ENCODE results near the gene HNRNPC. TPM values are rescaled to one million over a fixed set of nuclear protein-coding genes. Genes with fewer than 3 reads are reported as not detected.

Gene HNRNPC
- total RNA-seq, 2 donors from 2014 or later = 363 to 653 TPM

GRCh38 chr14:21199611-21200560, 69.4 kb downstream of the HNRNPC start:
- no peaks in the 10 kb centered on the region for H3K4me1 ChIP-seq
- H3K27me3 ChIP-seq = no peaks in the 10 kb centered on the region
- no peaks in the 10 kb centered on the region for H3K9me3 ChIP-seq
- no peak for DNase-seq
- intact Hi-C loops (cut with DNase I) = no loop called here
- H3K9ac ChIP-seq (ENCODE audit: low read depth in 2 of 2, low read length in 2 of 2) = no peak overlapping the region
- H3K4me3 ChIP-seq = no peak overlapping the region
- TF ChIP-seq, protein P1, sequence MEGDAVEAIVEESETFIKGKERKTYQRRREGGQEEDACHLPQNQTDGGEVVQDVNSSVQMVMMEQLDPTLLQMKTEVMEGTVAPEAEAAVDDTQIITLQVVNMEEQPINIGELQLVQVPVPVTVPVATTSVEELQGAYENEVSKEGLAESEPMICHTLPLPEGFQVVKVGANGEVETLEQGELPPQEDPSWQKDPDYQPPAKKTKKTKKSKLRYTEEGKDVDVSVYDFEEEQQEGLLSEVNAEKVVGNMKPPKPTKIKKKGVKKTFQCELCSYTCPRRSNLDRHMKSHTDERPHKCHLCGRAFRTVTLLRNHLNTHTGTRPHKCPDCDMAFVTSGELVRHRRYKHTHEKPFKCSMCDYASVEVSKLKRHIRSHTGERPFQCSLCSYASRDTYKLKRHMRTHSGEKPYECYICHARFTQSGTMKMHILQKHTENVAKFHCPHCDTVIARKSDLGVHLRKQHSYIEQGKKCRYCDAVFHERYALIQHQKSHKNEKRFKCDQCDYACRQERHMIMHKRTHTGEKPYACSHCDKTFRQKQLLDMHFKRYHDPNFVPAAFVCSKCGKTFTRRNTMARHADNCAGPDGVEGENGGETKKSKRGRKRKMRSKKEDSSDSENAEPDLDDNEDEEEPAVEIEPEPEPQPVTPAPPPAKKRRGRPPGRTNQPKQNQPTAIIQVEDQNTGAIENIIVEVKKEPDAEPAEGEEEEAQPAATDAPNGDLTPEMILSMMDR (IDR thresholded peaks at IDR 0.05) = no peak
- no peaks in the 10 kb centered on the region for H3K36me3 ChIP-seq
- no peak overlapping the region for H3K27ac ChIP-seq

DNA sequence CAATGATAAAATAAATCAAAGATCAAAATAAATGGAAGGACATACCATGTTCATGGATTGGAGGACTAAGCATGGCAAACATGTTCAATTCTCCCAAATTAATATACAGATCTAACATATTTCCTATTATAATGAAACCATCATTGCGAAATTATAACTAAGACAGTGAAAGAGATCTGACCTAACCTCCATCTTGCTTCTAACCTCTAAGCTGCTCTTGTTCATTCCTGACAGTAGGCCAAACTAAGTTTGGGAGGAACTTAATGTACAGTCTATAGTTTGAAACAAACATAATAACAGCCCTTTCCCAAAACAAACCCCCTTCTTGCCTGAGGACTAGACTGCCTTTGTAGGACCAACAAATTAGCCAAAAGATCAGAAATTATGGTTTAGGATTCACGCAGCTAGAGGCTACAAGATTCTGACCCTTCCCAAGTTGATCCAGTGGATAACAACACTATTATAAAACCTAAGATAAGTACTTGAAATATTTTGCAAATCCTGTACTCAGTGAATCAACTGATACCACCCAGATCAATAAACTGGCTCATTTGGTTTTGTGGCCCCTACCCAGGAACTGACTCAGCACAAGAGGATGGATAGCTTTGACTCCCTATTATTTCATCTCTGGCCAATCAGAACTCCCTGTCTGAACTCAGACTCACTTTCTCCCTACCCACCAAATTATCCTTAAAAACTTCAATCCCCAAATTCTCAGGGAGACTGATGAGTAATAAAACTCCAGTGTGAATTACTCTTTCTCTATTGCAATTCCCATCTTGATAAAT, 71.6 kb downstream of the HNRNPC start:
- intact Hi-C loops (cut with DNase I) = no loop called here
- H3K27me3 ChIP-seq = no peaks in the 10 kb centered on the region
- no peak overlapping the region for H3K27ac ChIP-seq

GRCh38 chr14:21194597-21194996, 74.6 kb downstream of the HNRNPC start:
- Histone ChIP-seq H3K27ac (no peak overlapping the region), H3K27me3 (no peaks in the 10 kb centered on the region), H3K36me3 (no peaks in the 10 kb centered on the region), H3K9me3 (no peaks in the 10 kb centered on the region), H3K4me3 (no peak overlapping the region), H3K4me1 (no peaks in the 10 kb centered on the region), H3K9ac (ENCODE audit: low read depth in 2 of 2, low read length in 2 of 2) (no peak overlapping the region)
- no peak for DNase-seq
- intact Hi-C loops (cut with DNase I) = no loop called here
- TF ChIP-seq, protein P1 (IDR thresholded peaks at IDR 0.05) = no peak

More for the DNA sequence above, 71.6 kb downstream of the HNRNPC start:
- H3K4me3 ChIP-seq = no peak overlapping the region
- H3K36me3 ChIP-seq = no peaks in the 10 kb centered on the region
- H3K9me3 ChIP-seq = no peaks in the 10 kb centered on the region
- no peaks in the 10 kb centered on the region for H3K4me1 ChIP-seq
- TF ChIP-seq, protein P1 (IDR thresholded peaks at IDR 0.05) = no peak
- DNase-seq = no peak
- H3K9ac ChIP-seq (ENCODE audit: low read depth in 2 of 2, low read length in 2 of 2) = no peak overlapping the region

DNA sequence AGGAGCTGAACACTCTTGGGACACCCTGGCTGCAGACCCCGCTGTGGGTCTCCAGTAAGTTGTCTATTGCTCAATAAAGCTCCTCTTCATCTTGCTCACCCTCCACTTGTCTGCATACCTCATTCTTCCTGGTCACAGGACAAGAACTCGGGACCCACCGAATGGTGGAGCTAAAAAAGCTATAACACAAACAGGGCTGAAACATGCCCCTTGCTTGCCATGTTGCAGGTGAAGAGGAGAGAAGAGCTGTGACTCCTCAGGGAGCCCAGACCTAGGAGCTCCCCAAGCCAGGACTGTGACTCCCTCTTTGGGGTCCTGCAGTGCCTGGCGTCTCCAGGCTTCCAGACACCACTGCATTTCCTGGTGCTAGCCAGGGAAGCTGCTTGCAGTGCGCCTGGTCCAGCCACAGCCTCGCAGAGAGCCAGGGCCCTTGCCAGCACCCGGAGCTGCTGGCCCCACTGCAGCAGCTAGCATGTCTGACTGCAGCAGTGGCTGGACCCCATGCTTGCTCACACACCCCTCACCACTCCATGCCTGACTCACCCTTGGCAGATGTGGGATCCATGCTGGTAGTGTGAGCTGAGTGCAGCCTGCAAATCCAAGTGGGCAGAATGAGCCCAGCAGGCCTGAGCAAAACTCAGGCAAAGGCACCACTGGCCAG, 76.2 kb downstream of the HNRNPC start:
- Histone ChIP-seq H3K36me3 (no peaks in the 10 kb centered on the region), H3K4me3 (no peak overlapping the region), H3K9ac (ENCODE audit: low read depth in 2 of 2, low read length in 2 of 2) (no peak overlapping the region), H3K4me1 (no peaks in the 10 kb centered on the region), H3K27ac (no peak overlapping the region), H3K9me3 (no peaks in the 10 kb centered on the region), H3K27me3 (no peaks in the 10 kb centered on the region)
- intact Hi-C loops (cut with DNase I) = no loop called here
- TF ChIP-seq, protein P1 (IDR thresholded peaks at IDR 0.05) = no peak
- no peak for DNase-seq

- H3K9ac ChIP-seq (ENCODE audit: low read depth in 2 of 2, low read length in 2 of 2) = no peak overlapping the region
- intact Hi-C loops (cut with DNase I) = no loop called here
These were observed 76.8 kb downstream of the HNRNPC start for GRCh38 chr14:21192447-21192822.

More at GRCh38 chr14:21192447-21192822, 76.8 kb downstream of the HNRNPC start:
- no peak overlapping the region for H3K27ac ChIP-seq
- no peaks in the 10 kb centered on the region for H3K27me3 ChIP-seq
- peak overlapping the region; percentile 21 for H3K4me3 ChIP-seq
- H3K4me1 ChIP-seq = no peaks in the 10 kb centered on the region
- TF ChIP-seq, protein P1 (IDR thresholded peaks at IDR 0.05) = no peak
- H3K36me3 ChIP-seq = no peaks in the 10 kb centered on the region
- H3K9me3 ChIP-seq = no peaks in the 10 kb centered on the region
- no peak for DNase-seq

Measured in colonic mucosa (tissue), 4 donors.